K562 (cell line): ENCODE measurements around the gene QPCT. TPM values are rescaled to one million over a fixed set of nuclear protein-coding genes. Genes with fewer than 3 reads are reported as not detected.

ENCODE experiments used
- ARHGAP35 ChIP-seq: fragments of 450-650 bp; IDR thresholded peaks from 2 replicates; pipeline ENCODE4 v1.6.1; 2018; ENCODE audit not compliant: partially characterized antibody
- CHD7 ChIP-seq: fragments of 200-600 bp; sonication (generic); IDR thresholded peaks from one replicate; pipeline ENCODE4 v1.6.1; 2012; ENCODE audit warnings: mild to moderate bottlenecking, low read depth, low read length, inconsistent platforms
- CXXC5 ChIP-seq: fragments of 250-450 bp; sonication (Bioruptor Pico); IDR thresholded peaks from 2 replicates; pipeline ENCODE4 v1.8.0; 2022; ENCODE audit warnings: inconsistent platforms, mild to moderate bottlenecking, moderate library complexity
- MNT ChIP-seq, 2 experiments: fragments of 450-650 bp; conservative IDR thresholded peaks; 2 replicates each; pipeline ENCODE4 v1.6.1; 2017; ENCODE audit warnings: mild to moderate bottlenecking in 2 of 2, moderate library complexity in 2 of 2
- XRCC5 ChIP-seq: fragments of 200-400 bp; formaldehyde crosslinking; IDR thresholded peaks from 2 replicates; pipeline ENCODE4 v1.6.1; 2017; ENCODE audit warnings: low read depth, mild to moderate bottlenecking, low read length
- ZBTB49 ChIP-seq: sonication (generic); formaldehyde crosslinking; IDR thresholded peaks from 2 replicates; pipeline ENCODE4 v1.8.0; 2022; ENCODE audit warnings: missing genetic modification reagents, mild to moderate bottlenecking, borderline replicate concordance
- ZBTB7A ChIP-seq: IDR thresholded peaks from 2 replicates; pipeline ENCODE4 v1.6.1; 2011; ENCODE audit warnings: low read depth, mild to moderate bottlenecking, low read length, moderate library complexity, borderline replicate concordance; ENCODE audit not compliant: control insufficient read depth
- ZNF280B ChIP-seq: fragments of 250-450 bp; sonication (Bioruptor Pico); IDR thresholded peaks from 2 replicates; pipeline ENCODE4 v1.5.1; 2021; ENCODE audit warnings: mild to moderate bottlenecking
- polyA plus RNA-seq, 8 experiments: library from polyadenylated mRNA; depleted of rRNA in 4 of 8; stranded (reverse) in 5 of 8; unstranded in 3 of 8; fragments of >200 nt; fragmentation: Nextera tagmentation in 2 of 8; fragmentation: Illumina TruSeq in 1 of 8; extraction: Ambion mirVana in 2 of 8; extraction: Trizol in 1 of 8; gene quantifications; 2 replicates each; pipeline versions ENCODE4 v1.2.1 to v1.2.3, GENCODE V29; 2011 to 2014; ENCODE audit warnings: inconsistent platforms in 1 of 8, missing spikeins in 1 of 8
- total RNA-seq, 7 experiments: library from RNA; depleted of rRNA in 6 of 7; stranded (reverse); fragments of >200 nt in 6 of 7; fragmentation: Illumina TruSeq in 2 of 7; extraction: Trizol in 2 of 7; gene quantifications; 2 replicates each; pipeline versions ENCODE4 v1.2.1 to v1.2.3, GENCODE V29; 2011 to 2021; ENCODE audit warnings: low replicate concordance in 1 of 7

Gene QPCT
- total and polyA plus RNA-seq, 9 of the 15 experiments (the other 6 are each of a cell fraction or from before 2014, with no cell fraction given), result 0.07 TPM; not detected in 8

GRCh38 chr2:37323781-37324535 is 20.5 kb upstream of the QPCT start (continued):
- TF ChIP-seq MNT (conservative IDR thresholded peaks at IDR 0.05) (0 out of 4 replicates have a peak, but pooled peaks of 1 of the 2 experiments have one; percentile 28), CXXC5 (CRISPR knock-in tag) (0 out of 2 replicates have a peak, but pooled peaks have one; percentile 6), ZBTB49 (CRISPR knock-in tag) (no peak), ZNF280B (no peak), XRCC5 (no peak), ZBTB7A (peak; percentile 85; the same call in 1 of the 2 replicates), CHD7 (no peak), ARHGAP35 (no peak)
